Caco-2 (cell line): ENCODE measurements around the gene RPL23. TPM values are rescaled to one million over a fixed set of nuclear protein-coding genes. Genes with fewer than 3 reads are reported as not detected.

Source experiments
- BruUV-seq: library from RNA; stranded (reverse); fragments of 400-500 nt; replicated peaks from 2 replicates; lab custom pipeline; 2021; lab: Mats Ljungman, UMichigan
- CTCF ChIA-PET: fragments of 300-600 bp; sonication (Branson Sonifier 250); formaldehyde crosslinking; loops from one replicate; lab custom pipeline; 2022; ENCODE audit warnings: antibody characterized with exemption; lab: Charles Lee
- POLR2A ChIA-PET: fragments of 300-600 bp; sonication (Branson Sonifier 250); formaldehyde crosslinking; loops from one replicate; lab custom pipeline; 2022; ENCODE audit warnings: antibody characterized with exemption; lab: Charles Lee
- DNase-seq, 2 experiments: peaks; one replicate each; pipeline versions ENCODE4 v3.0.0 to v3.0.0-alpha.2; 2020 to 2022
- H3K27me3 ChIP-seq: replicated peaks from 2 replicates; pipeline ENCODE4 v1.6.0; 2011; ENCODE audit warnings: low read length; ENCODE audit not compliant: control insufficient read depth, insufficient read depth
- H3K36me3 ChIP-seq: 2 replicates; pipeline ENCODE4 v1.5.1; 2011; ENCODE audit warnings: low read length; ENCODE audit not compliant: control insufficient read depth, insufficient read depth
- H3K4me1 ChIP-seq: fragments of 250-450 bp; sonication (Bioruptor Pico); 2 replicates; pipeline ENCODE4 v1.5.1; 2020; ENCODE audit warnings: mild to moderate bottlenecking
- H3K4me3 ChIP-seq: 2 replicates; pipeline ENCODE4 v1.5.1; 2011; ENCODE audit warnings: low read depth, mild to moderate bottlenecking, control low read depth, low read length
- H3K9me3 ChIP-seq: fragments of 250-450 bp; sonication (Bioruptor Pico); 2 replicates; pipeline ENCODE4 v1.5.1; 2020; ENCODE audit warnings: mild to moderate bottlenecking, moderate library complexity
- H3K27ac Mint-ChIP-seq: one replicate; pipeline ENCODE4 v1.8.0; 2022; ENCODE audit warnings: mixed read lengths; ENCODE audit not compliant: unreplicated experiment
- H3K27me3 Mint-ChIP-seq: one replicate; pipeline ENCODE4 v1.8.0; 2022; ENCODE audit warnings: mixed read lengths; ENCODE audit not compliant: insufficient read depth, unreplicated experiment
- H3K36me3 Mint-ChIP-seq: one replicate; pipeline ENCODE4 v1.8.0; 2022; ENCODE audit warnings: mild to moderate bottlenecking, mixed read lengths; ENCODE audit not compliant: insufficient read depth, unreplicated experiment
- H3K4me1 Mint-ChIP-seq: one replicate; pipeline ENCODE4 v1.8.0; 2022; ENCODE audit warnings: low read depth, mixed read lengths; ENCODE audit not compliant: unreplicated experiment
- H3K4me3 Mint-ChIP-seq: one replicate; pipeline ENCODE4 v1.8.0; 2022; ENCODE audit warnings: mild to moderate bottlenecking, moderate library complexity, mixed read lengths; ENCODE audit not compliant: unreplicated experiment
- H3K9me3 Mint-ChIP-seq: one replicate; pipeline ENCODE4 v1.8.0; 2022; ENCODE audit warnings: mixed read lengths; ENCODE audit not compliant: unreplicated experiment
- CTCF ChIP-seq, 2 experiments: fragments of 200-600 bp in 1 of 2; IDR thresholded peaks; 1 replicate in 1 of 2; 2 replicates in 1 of 2; pipeline versions ENCODE4 v1.5.1 to v1.8.0; 2011 to 2022; ENCODE audit warnings: antibody characterized with exemption in 1 of 2, control low read depth in 1 of 2, inconsistent platforms in 1 of 2, low read depth in 1 of 2, low read length in 1 of 2, mild to moderate bottlenecking in 1 of 2, moderate library complexity in 1 of 2; ENCODE audit not compliant: insufficient read depth in 1 of 2, severe bottlenecking in 1 of 2, unreplicated experiment in 1 of 2
- intact Hi-C: fragments of 100-400 bp; cut with micrococcal nuclease; formaldehyde crosslinking; loops from one replicate; pipeline ENCODE4 v1.10.0; 2022; ENCODE audit not compliant: unreplicated experiment
- total RNA-seq: library from RNA; stranded (reverse); gene quantifications from 2 replicates; pipeline ENCODE4 v1.2.3, GENCODE V29; 2022

The RPL23 gene
- total RNA-seq, 1 experiment from 2014 or later: 2,216 TPM

DNA sequence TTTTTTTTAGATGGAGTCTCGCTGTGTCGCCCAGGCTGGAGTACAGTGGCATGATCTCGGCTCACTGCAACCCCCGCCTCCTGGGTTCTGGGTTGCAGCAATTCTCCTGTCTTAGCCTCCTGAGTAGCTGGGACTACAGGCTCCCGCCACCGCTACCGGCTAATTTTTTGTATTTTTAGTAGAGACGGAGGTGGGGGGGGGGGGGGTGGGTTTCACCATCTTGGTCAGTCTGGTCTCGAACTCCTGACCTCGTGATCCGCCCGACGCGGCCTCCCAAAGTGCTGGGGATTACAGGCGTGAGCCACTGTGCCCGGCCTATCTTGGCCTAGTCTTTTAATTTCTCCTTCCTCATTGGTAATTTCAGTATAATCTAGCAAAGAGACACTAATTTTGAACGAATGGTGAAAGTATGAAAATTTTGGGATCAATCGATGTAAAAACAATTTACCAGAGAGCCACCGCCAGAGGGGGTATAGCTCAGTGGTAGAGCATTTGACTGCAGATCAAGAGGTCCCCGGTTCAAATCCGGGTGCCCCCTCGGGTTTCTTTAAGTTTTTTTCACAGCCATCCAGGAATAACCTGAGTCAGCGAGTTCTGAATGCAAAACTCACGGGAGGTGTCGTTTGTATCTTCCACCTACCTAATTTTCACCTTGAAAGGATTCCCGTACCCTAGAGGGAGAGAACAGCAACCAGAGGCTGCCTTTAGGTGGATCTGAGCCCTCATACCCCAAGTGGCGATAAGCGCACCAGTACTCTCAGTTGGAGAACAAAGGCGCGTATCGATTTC, 13.9 kb upstream of the RPL23 start:
- H3K27me3 ChIP-seq: no peaks in the 10 kb centered on the region
- H3K4me3 ChIP-seq: peak overlapping the region; percentile 79
- Mint-ChIP-seq H3K36me3 (peaks cover 62% of the 10 kb centered on the region), H3K4me1 (peaks cover 7% of the 10 kb centered on the region), H3K9me3 (no peaks in the 10 kb centered on the region), H3K27ac (peak overlapping the region; percentile 92), H3K4me3 (peak overlapping the region; percentile 86), H3K27me3 (no peaks in the 10 kb centered on the region)
- peak; percentile 80 to 84 for DNase-seq
- TF ChIP-seq CTCF (IDR thresholded peaks at IDR 0.05; ENCODE audit: insufficient read depth in 1 of 2, low read depth in 1 of 2, low read length in 1 of 2, severe bottlenecking in 1 of 2, unreplicated experiment in 1 of 2): peak; percentile 31 to 41
- no peaks in the 10 kb centered on the region for H3K36me3 ChIP-seq
- peaks cover 12% of the 10 kb centered on the region for H3K4me1 ChIP-seq
- CTCF ChIA-PET: interaction anchor here (0.5 to 3.0 kb wide), 4 partner anchors 13 to 1106 kb away, joined by 3 to 21 read pairs (median 10); partner anchors contain the start of gene RPL23
- no TSS peak for BruUV-seq
- POLR2A ChIA-PET: interaction anchor here (0.6 to 3.5 kb wide), 3 partner anchors 14 to 648 kb away, joined by 3 to 42 read pairs (median 11); partner anchors contain the start of gene RPL23
- H3K9me3 ChIP-seq: no peaks in the 10 kb centered on the region
- intact Hi-C loops: loop anchor here (1.0 to 5.0 kb wide), 2 partner anchors 65 to 286 kb away; no protein-coding TSS in a partner anchor

DNA sequence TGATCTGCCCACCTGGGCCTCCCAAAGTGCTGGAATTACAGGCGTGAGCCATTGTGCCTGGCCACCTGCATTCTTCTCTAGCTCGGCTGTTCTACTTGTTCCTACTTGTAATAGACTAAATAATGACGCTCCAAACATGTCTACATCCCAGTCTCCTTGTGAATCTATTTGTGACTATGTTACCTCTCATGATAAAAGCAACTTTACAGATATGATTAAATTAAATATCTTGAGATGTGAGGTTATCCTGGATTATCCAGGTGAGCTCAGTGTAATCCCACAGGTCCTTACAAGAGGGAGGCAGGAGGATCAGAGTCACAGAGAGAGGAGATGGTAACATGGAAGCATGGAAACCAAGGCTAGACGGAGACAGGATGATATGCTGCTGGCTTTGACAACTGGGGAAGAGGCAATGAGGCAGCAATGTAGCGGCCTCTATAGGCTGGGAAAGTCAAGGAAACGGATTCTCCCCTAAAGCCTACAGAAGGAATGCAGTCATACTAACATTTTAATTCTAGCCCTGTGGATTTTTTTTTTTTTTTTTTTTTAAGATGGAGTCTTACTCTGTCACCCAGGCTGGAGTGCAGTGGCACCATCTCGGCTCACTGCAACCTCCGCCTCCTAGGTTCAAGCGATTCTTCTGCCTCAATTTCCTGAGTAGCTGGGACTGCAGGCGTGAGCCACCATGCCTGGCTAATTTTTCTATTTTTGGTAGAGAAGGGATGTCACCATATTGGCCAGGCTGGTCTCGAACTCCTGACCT, 11.3 kb upstream of the RPL23 start:
- CTCF ChIA-PET: interaction anchor here (0.7 kb wide), 2 partner anchors 57 to 83 kb away, joined by 4 to 5 read pairs; no protein-coding TSS in a partner anchor
- DNase-seq: no peak
- H3K27me3 ChIP-seq: no peaks in the 10 kb centered on the region
- H3K36me3 Mint-ChIP-seq: peaks cover 54% of the 10 kb centered on the region
- H3K36me3 ChIP-seq: no peaks in the 10 kb centered on the region
- no peak overlapping the region for H3K4me3 ChIP-seq
- intact Hi-C loops: loop anchor here (5.0 kb wide), 1 partner anchor 63 kb away; no protein-coding TSS in a partner anchor
- peak in 1 of 2 experiments; percentile 64 for TF ChIP-seq CTCF (IDR thresholded peaks at IDR 0.05; ENCODE audit: insufficient read depth in 1 of 2, low read depth in 1 of 2, low read length in 1 of 2, severe bottlenecking in 1 of 2, unreplicated experiment in 1 of 2)
- no peak overlapping the region for H3K27ac Mint-ChIP-seq
- POLR2A ChIA-PET: interaction anchor here (0.5 kb wide), 1 partner anchor 21 kb away, joined by 3 read pairs; no protein-coding TSS in a partner anchor
- H3K4me1 Mint-ChIP-seq: no peaks in the 10 kb centered on the region
- no peaks in the 10 kb centered on the region for H3K4me1 ChIP-seq
- no peaks in the 10 kb centered on the region for H3K9me3 ChIP-seq
- H3K4me3 Mint-ChIP-seq: no peak overlapping the region
- no peaks in the 10 kb centered on the region for H3K9me3 Mint-ChIP-seq
- no TSS peak for BruUV-seq
- no peaks in the 10 kb centered on the region for H3K27me3 Mint-ChIP-seq

DNA sequence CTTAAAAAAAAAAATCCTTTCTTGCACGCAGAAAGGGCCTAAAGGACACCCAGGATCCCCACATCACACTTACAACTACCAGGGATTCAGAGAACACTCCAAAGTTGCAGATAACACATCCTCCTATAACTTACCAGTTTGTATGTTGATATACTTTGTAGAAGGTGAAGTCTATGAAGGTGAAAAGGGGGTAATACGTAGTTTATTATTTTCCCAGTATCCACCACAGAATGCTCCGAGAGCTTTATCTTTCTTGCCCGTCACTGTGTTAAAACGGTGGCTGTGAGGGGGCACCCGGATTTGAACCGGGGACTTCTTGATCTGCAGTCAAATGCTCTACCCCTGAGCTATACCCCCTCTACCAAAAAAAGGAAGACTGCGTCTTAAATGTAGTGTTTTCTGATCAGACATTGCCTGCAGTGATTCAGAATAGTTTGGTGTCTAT, 7.9 kb upstream of the RPL23 start:
- Mint-ChIP-seq H3K4me3 (no peak overlapping the region), H3K4me1 (no peaks in the 10 kb centered on the region), H3K27ac (no peak overlapping the region), H3K27me3 (no peaks in the 10 kb centered on the region), H3K9me3 (no peaks in the 10 kb centered on the region), H3K36me3 (peaks cover 20% of the 10 kb centered on the region)
- no peaks in the 10 kb centered on the region for H3K27me3 ChIP-seq
- no peak overlapping the region for H3K4me3 ChIP-seq
- DNase-seq: no peak
- no peak for TF ChIP-seq CTCF (IDR thresholded peaks at IDR 0.05; ENCODE audit: insufficient read depth in 1 of 2, low read depth in 1 of 2, low read length in 1 of 2, severe bottlenecking in 1 of 2, unreplicated experiment in 1 of 2)
- ChIA-PET POLR2A (no interaction called here), CTCF (no interaction called here)
- no peaks in the 10 kb centered on the region for H3K9me3 ChIP-seq
- no peaks in the 10 kb centered on the region for H3K36me3 ChIP-seq
- intact Hi-C loops: no loop called here
- BruUV-seq: no TSS peak
- H3K4me1 ChIP-seq: no peaks in the 10 kb centered on the region
